ENCODE results near the gene ZBTB16.

Gene ZBTB16

GRCh38 chr11:114199051-114199450, 139.5 kb downstream of the ZBTB16 start:
- CTCF ChIA-PET: interaction anchor here (1.6 kb wide), 1 partner anchor 62 kb away, joined by 4 read pairs; no protein-coding TSS in a partner anchor
- TF ChIP-seq ELF4 (IDR thresholded peaks at IDR 0.05): no peak
- no peak for TF ChIP-seq FOXK2 (IDR thresholded peaks at IDR 0.05)
- no peak for TF ChIP-seq ZNF384 (IDR thresholded peaks at IDR 0.05)
- no peak for TF ChIP-seq FOXM1 (IDR thresholded peaks at IDR 0.05; ENCODE audit: borderline replicate concordance)
- no peak for TF ChIP-seq HDGF (IDR thresholded peaks at IDR 0.05; ENCODE audit: borderline replicate concordance)
- TF ChIP-seq CTBP1 (IDR thresholded peaks at IDR 0.05; ENCODE audit: borderline replicate concordance): no peak
- TF ChIP-seq SP1 (IDR thresholded peaks at IDR 0.05): no peak
- no peak for TF ChIP-seq NFRKB (IDR thresholded peaks at IDR 0.05)
- no peak for TF ChIP-seq L3MBTL2 (conservative IDR thresholded peaks at IDR 0.05)
- TF ChIP-seq LEF1 (IDR thresholded peaks at IDR 0.05; ENCODE audit: borderline replicate concordance): no peak
- TF ChIP-seq TARDBP (IDR thresholded peaks at IDR 0.05): no peak
- TF ChIP-seq BHLHE40 (IDR thresholded peaks at IDR 0.05; ENCODE audit: borderline replicate concordance): no peak
- TF ChIP-seq FOXA1 (IDR thresholded peaks at IDR 0.05): no peak
- no peak for TF ChIP-seq ARNT (IDR thresholded peaks at IDR 0.05)
- no peak for TF ChIP-seq SUZ12 (IDR thresholded peaks at IDR 0.05)
- no peak for DNase-seq (ENCODE audit: extremely low spot score)
- POLR2A ChIA-PET: no interaction called here

- DNase-seq (ENCODE audit: extremely low spot score): no peak
- ChIA-PET CTCF (interaction anchor here (0.6 to 1.2 kb wide), 2 partner anchors 20 to 60 kb away, joined by 3 to 6 read pairs; no protein-coding TSS in a partner anchor), POLR2A (interaction anchor here (0.8 kb wide), 1 partner anchor 122 kb away, joined by 3 read pairs; no protein-coding TSS in a partner anchor)
- no peak for TF ChIP-seq TARDBP (IDR thresholded peaks at IDR 0.05)
- peak; percentile 71 for TF ChIP-seq PKNOX1 (IDR thresholded peaks at IDR 0.05)
- no peak for TF ChIP-seq NFRKB (IDR thresholded peaks at IDR 0.05)
- TF ChIP-seq SP1 (IDR thresholded peaks at IDR 0.05): no peak
- peak; percentile 36; the same call in 1 of the 2 replicates for TF ChIP-seq CTBP1 (IDR thresholded peaks at IDR 0.05; ENCODE audit: borderline replicate concordance)
These were observed 141.0 kb downstream of the ZBTB16 start for GRCh38 chr11:114200351-114201133.

- TF ChIP-seq TARDBP (IDR thresholded peaks at IDR 0.05) (no peak), ARNT (IDR thresholded peaks at IDR 0.05) (no peak), L3MBTL2 (conservative IDR thresholded peaks at IDR 0.05) (no peak), ELF4 (IDR thresholded peaks at IDR 0.05) (no peak), PKNOX1 (IDR thresholded peaks at IDR 0.05) (no peak), FOXK2 (IDR thresholded peaks at IDR 0.05) (no peak), ZNF384 (IDR thresholded peaks at IDR 0.05) (no peak), HDGF (IDR thresholded peaks at IDR 0.05; ENCODE audit: borderline replicate concordance) (no peak), CTBP1 (IDR thresholded peaks at IDR 0.05; ENCODE audit: borderline replicate concordance) (no peak)
- POLR2A ChIA-PET: no interaction called here
- DNase-seq (ENCODE audit: extremely low spot score): no peak
- CTCF ChIA-PET: no interaction called here
These were observed 141.7 kb downstream of the ZBTB16 start for GRCh38 chr11:114201219-114201618.

- DNase-seq (ENCODE audit: extremely low spot score): no peak
- TF ChIP-seq PKNOX1 (IDR thresholded peaks at IDR 0.05): no peak
- TF ChIP-seq SP1 (IDR thresholded peaks at IDR 0.05): no peak
- no peak for TF ChIP-seq FOXM1 (IDR thresholded peaks at IDR 0.05; ENCODE audit: borderline replicate concordance)
- no peak for TF ChIP-seq FOXK2 (IDR thresholded peaks at IDR 0.05)
- no peak for TF ChIP-seq ARNT (IDR thresholded peaks at IDR 0.05)
- TF ChIP-seq ZNF384 (IDR thresholded peaks at IDR 0.05): no peak
- TF ChIP-seq SUZ12 (IDR thresholded peaks at IDR 0.05): no peak
- TF ChIP-seq HDGF (IDR thresholded peaks at IDR 0.05; ENCODE audit: borderline replicate concordance): no peak
- no peak for TF ChIP-seq FOXA1 (IDR thresholded peaks at IDR 0.05)
- TF ChIP-seq BHLHE40 (IDR thresholded peaks at IDR 0.05; ENCODE audit: borderline replicate concordance): no peak
- TF ChIP-seq TARDBP (IDR thresholded peaks at IDR 0.05): no peak
- TF ChIP-seq LEF1 (IDR thresholded peaks at IDR 0.05; ENCODE audit: borderline replicate concordance): no peak
- TF ChIP-seq L3MBTL2 (conservative IDR thresholded peaks at IDR 0.05): no peak
- TF ChIP-seq CTBP1 (IDR thresholded peaks at IDR 0.05; ENCODE audit: borderline replicate concordance): no peak
- ChIA-PET CTCF (no interaction called here), POLR2A (no interaction called here)
These were observed 142.6 kb downstream of the ZBTB16 start for GRCh38 chr11:114202011-114202609.

- CTCF ChIA-PET: interaction anchor here (1.2 kb wide), 1 partner anchor 8 kb away, joined by 3 read pairs; no protein-coding TSS in a partner anchor
- no peak for DNase-seq (ENCODE audit: extremely low spot score)
- TF ChIP-seq FOXA1 (IDR thresholded peaks at IDR 0.05) (no peak), PKNOX1 (IDR thresholded peaks at IDR 0.05) (no peak)
- POLR2A ChIA-PET: no interaction called here
These were observed 147.6 kb downstream of the ZBTB16 start for GRCh38 chr11:114207096-114207495.

Measured in HEK293T (cell line).